ENCODE measurements around the gene CNGA3.
"Not testable (repeated sequence)": the region's sequence is repeated elsewhere in the genome, so short reads cannot be mapped to it uniquely, and the experiment has no call there.

Gene CNGA3

GRCh38 chr2:98403878-98404277, 57.6 kb downstream of the CNGA3 start:
- DNase-seq (ENCODE audit: low spot score), result no peak

GRCh38 chr2:98404556-98405250, 58.4 kb downstream of the CNGA3 start:
- no peak for DNase-seq (ENCODE audit: low spot score)

GRCh38 chr2:98405301-98405700, 59.0 kb downstream of the CNGA3 start:
- no peak for DNase-seq (ENCODE audit: low spot score)

- DNase-seq (ENCODE audit: low spot score), result no peak
Measured at GRCh38 chr2:98408155-98408554, 61.9 kb downstream of the CNGA3 start.

- peak; percentile 69 for DNase-seq (ENCODE audit: low spot score)
Measured at GRCh38 chr2:98412751-98413458, 66.6 kb downstream of the CNGA3 start.

- DNase-seq (ENCODE audit: low spot score), result not testable (repeated sequence)
Measured at GRCh38 chr2:98414246-98414645, 68.0 kb downstream of the CNGA3 start.

- DNase-seq (ENCODE audit: low spot score), result not testable (repeated sequence)
Measured at GRCh38 chr2:98415719-98416248, 69.5 kb downstream of the CNGA3 start.

GRCh38 chr2:98416383-98417159, 70.3 kb downstream of the CNGA3 start:
- no peak for DNase-seq (ENCODE audit: low spot score)

- DNase-seq (ENCODE audit: low spot score), result no peak
Measured at GRCh38 chr2:98419544-98419943, 73.3 kb downstream of the CNGA3 start.

GRCh38 chr2:98419977-98420725, 73.9 kb downstream of the CNGA3 start:
- no peak for DNase-seq (ENCODE audit: low spot score)

GRCh38 chr2:98422449-98422848, 76.2 kb downstream of the CNGA3 start:
- no peak for DNase-seq (ENCODE audit: low spot score)

- DNase-seq (ENCODE audit: low spot score), result no peak
Measured at GRCh38 chr2:98426771-98427170, 80.5 kb downstream of the CNGA3 start.

- DNase-seq (ENCODE audit: low spot score), result no peak
Measured at GRCh38 chr2:98432145-98432544, 85.9 kb downstream of the CNGA3 start.

GRCh38 chr2:98433363-98433964, 87.2 kb downstream of the CNGA3 start:
- no peak for DNase-seq (ENCODE audit: low spot score)

GRCh38 chr2:98434492-98434891, 88.2 kb downstream of the CNGA3 start:
- no peak for DNase-seq (ENCODE audit: low spot score)

- not testable (repeated sequence) for DNase-seq (ENCODE audit: low spot score)
Measured at GRCh38 chr2:98435670-98436069, 89.4 kb downstream of the CNGA3 start.

GRCh38 chr2:98436734-98437133, 90.5 kb downstream of the CNGA3 start:
- no peak for DNase-seq (ENCODE audit: low spot score)

- DNase-seq (ENCODE audit: low spot score), result no peak
Measured at GRCh38 chr2:98438190-98439133, 92.2 kb downstream of the CNGA3 start.

- DNase-seq (ENCODE audit: low spot score), result no peak
Measured at GRCh38 chr2:98441706-98442450, 95.6 kb downstream of the CNGA3 start.

- DNase-seq (ENCODE audit: low spot score), result no peak
Measured at GRCh38 chr2:98442488-98442887, 96.2 kb downstream of the CNGA3 start.
